Measurements from ENCODE around the gene HMCN2. TPM values are rescaled to one million over a fixed set of nuclear protein-coding genes. Genes with fewer than 3 reads are reported as not detected.
"Not testable (repeated sequence)": the region's sequence is repeated elsewhere in the genome, so short reads cannot be mapped to it uniquely, and the experiment has no call there.

Gene HMCN2
- total RNA-seq, 2 donors from 2014 or later: 20.1 to 30.6 TPM

GRCh38 chr9:130268521-130269211 lies 3.1 kb downstream of the HMCN2 start:
- Histone ChIP-seq H3K9ac (ENCODE audit: low read depth in 2 of 2, low read length in 2 of 2) (peak overlapping the region in 1 of 2 donors; percentile 26), H3K9me3 (no peaks in the 10 kb centered on the region), H3K27ac (peak overlapping the region; percentile 25), H3K4me1 (no peaks in the 10 kb centered on the region), H3K36me3 (no peaks in the 10 kb centered on the region), H3K4me3 (no peak overlapping the region), H3K27me3 (peaks cover 36% of the 10 kb centered on the region)
- TF ChIP-seq, protein P1, sequence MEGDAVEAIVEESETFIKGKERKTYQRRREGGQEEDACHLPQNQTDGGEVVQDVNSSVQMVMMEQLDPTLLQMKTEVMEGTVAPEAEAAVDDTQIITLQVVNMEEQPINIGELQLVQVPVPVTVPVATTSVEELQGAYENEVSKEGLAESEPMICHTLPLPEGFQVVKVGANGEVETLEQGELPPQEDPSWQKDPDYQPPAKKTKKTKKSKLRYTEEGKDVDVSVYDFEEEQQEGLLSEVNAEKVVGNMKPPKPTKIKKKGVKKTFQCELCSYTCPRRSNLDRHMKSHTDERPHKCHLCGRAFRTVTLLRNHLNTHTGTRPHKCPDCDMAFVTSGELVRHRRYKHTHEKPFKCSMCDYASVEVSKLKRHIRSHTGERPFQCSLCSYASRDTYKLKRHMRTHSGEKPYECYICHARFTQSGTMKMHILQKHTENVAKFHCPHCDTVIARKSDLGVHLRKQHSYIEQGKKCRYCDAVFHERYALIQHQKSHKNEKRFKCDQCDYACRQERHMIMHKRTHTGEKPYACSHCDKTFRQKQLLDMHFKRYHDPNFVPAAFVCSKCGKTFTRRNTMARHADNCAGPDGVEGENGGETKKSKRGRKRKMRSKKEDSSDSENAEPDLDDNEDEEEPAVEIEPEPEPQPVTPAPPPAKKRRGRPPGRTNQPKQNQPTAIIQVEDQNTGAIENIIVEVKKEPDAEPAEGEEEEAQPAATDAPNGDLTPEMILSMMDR (IDR thresholded peaks at IDR 0.05): no peak
- DNase-seq: no peak
- intact Hi-C loops (cut with DNase I): no loop called here

GRCh38 chr9:130271473-130271872 lies 5.9 kb downstream of the HMCN2 start:
- intact Hi-C loops (cut with DNase I): no loop called here
- Histone ChIP-seq H3K4me3 (no peak overlapping the region), H3K27ac (no peak overlapping the region), H3K27me3 (peaks cover 11% of the 10 kb centered on the region), H3K9ac (ENCODE audit: low read depth in 2 of 2, low read length in 2 of 2) (no peak overlapping the region), H3K4me1 (no peaks in the 10 kb centered on the region), H3K36me3 (no peaks in the 10 kb centered on the region), H3K9me3 (no peaks in the 10 kb centered on the region)
- TF ChIP-seq, protein P1 (IDR thresholded peaks at IDR 0.05): no peak
- DNase-seq: no peak

DNA sequence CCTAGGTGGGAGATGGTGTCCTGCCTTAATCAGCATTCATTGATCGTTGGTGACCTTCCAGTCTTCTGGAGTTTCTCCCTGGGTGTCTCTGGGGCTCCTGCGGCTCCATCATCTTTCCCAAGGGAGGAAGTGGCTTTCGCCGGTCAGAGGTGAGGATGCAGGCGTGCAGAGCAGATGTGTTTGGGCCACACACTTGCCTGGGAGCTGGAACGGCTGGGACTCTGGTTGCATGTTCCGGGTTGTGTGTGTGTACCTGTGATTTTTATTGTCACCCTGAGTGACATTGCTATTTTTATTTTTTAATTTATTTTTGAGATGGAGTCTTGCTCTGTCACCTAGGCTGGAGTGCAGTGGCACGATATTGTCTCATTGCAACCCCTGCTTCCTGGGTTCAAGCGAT lies 9.6 kb downstream of the HMCN2 start:
- Histone ChIP-seq H3K36me3 (no peaks in the 10 kb centered on the region), H3K4me3 (no peak overlapping the region), H3K4me1 (no peaks in the 10 kb centered on the region), H3K27ac (no peak overlapping the region), H3K9ac (ENCODE audit: low read depth in 2 of 2, low read length in 2 of 2) (no peak overlapping the region), H3K27me3 (no peaks in the 10 kb centered on the region), H3K9me3 (no peaks in the 10 kb centered on the region)
- DNase-seq: no peak
- intact Hi-C loops (cut with DNase I): no loop called here
- TF ChIP-seq, protein P1 (IDR thresholded peaks at IDR 0.05): no peak

DNA sequence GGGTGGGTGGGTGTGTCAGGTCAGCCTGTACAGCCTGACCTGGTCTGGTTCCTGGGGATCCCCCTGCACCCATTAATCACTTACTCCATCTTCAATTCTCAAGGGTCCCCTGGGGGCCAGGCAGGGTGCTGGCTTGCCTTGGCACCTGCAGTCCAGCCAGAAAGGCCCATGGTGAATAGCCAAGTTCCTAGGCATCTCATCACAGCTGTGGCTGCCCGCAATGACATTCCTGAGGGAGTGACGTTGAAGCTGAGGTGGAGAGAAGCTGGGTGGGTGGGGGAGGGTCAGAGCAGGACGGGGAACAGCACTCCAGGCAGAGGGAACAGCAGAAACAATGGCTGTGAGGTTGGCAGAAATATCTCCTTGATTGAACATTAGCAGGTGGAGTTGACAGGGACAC lies 10.6 kb downstream of the HMCN2 start:
- DNase-seq: no peak
- H3K27ac ChIP-seq: no peak overlapping the region
- no peaks in the 10 kb centered on the region for H3K36me3 ChIP-seq
- H3K4me3 ChIP-seq: no peak overlapping the region
- H3K27me3 ChIP-seq: no peaks in the 10 kb centered on the region
- no peaks in the 10 kb centered on the region for H3K9me3 ChIP-seq
- no peak overlapping the region for H3K9ac ChIP-seq (ENCODE audit: low read depth in 2 of 2, low read length in 2 of 2)
- no peaks in the 10 kb centered on the region for H3K4me1 ChIP-seq
- intact Hi-C loops (cut with DNase I): no loop called here
- TF ChIP-seq, protein P1 (IDR thresholded peaks at IDR 0.05): no peak

DNA sequence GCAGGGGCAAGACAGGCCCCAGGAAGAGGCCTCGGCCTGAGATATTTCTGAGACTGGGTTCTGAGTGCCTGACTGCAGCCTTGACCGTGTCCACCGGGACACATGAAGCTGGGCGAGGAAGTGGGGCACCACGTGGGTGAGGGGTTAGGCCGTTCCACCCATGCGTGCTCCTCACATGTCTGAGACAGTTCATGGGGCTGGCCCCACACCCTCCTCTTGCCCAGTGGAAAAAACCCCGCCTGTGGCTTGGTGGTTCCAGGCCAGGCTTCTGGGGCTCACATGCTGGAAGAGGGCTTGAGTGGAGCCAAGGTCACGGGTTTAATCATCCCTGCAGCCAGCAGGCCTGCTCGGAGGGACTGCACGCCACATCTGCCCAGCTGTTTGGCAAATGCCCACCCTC lies 11.4 kb downstream of the HMCN2 start:
- H3K9ac ChIP-seq (ENCODE audit: low read depth in 2 of 2, low read length in 2 of 2): no peak overlapping the region
- no peaks in the 10 kb centered on the region for H3K36me3 ChIP-seq
- H3K4me1 ChIP-seq: no peaks in the 10 kb centered on the region
- intact Hi-C loops (cut with DNase I): no loop called here
- H3K9me3 ChIP-seq: no peaks in the 10 kb centered on the region
- no peaks in the 10 kb centered on the region for H3K27me3 ChIP-seq
- DNase-seq: no peak
- TF ChIP-seq, protein P1 (IDR thresholded peaks at IDR 0.05): no peak
- no peak overlapping the region for H3K27ac ChIP-seq
- no peak overlapping the region for H3K4me3 ChIP-seq

DNA sequence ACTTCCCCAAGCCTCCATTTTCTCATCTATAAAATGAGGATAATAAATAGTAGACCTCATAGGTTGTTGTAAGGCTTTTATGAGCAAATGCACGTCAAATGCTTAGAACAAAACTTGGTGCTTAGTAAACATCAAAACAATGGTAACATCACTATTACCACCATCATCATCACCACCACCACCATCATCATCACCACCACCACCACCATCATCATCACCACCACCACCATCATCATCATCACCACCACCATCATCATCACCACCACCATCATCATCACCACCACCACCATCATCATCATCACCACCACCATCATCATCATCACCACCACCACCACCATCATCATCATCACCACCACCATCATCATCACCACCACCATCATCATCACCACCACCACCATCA lies 12.0 kb downstream of the HMCN2 start:
- DNase-seq; H3K9ac ChIP-seq (ENCODE audit: low read depth in 2 of 2, low read length in 2 of 2); H3K27ac ChIP-seq; H3K27me3 ChIP-seq; intact Hi-C loops (cut with DNase I); H3K36me3 ChIP-seq; H3K4me1 ChIP-seq; H3K4me3 ChIP-seq; H3K9me3 ChIP-seq: not testable (repeated sequence)
